Hematopoietic multipotent progenitor cell treated with erythropoietin and hydrocortisone succinate and interleukin-3 and kit ligand, for 8 days (in vitro differentiated cells): ENCODE data around the gene ARNT2.
"Not testable (repeated sequence)": the region's sequence is repeated elsewhere in the genome, so short reads cannot be mapped to it uniquely, and the experiment has no call there.

Source experiments
- DNase-seq: peaks from one replicate; pipeline ENCODE4 v3.0.0-alpha.2; 2015

Gene ARNT2

DNA sequence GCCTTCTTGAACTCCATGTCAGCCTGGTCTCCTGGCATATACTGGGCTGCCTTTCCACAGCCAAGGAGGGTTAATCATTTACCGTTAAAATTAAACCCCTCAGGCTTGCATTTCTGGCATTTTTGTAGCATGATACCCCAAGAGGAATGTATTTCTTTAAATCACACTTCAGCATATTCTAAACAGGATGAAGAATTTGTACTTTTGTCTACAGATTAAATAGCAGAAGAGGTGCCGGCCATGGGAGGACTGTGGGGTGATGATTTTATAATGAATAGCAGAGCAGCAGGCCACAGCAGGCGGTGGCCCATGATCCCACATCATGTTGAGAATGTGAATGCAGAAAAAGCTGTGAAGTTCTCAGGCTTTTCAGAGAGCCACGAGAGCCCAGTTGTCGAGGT is 90.2 kb downstream of the ARNT2 start:
- no peak for DNase-seq

GRCh38 chr15:80494756-80495155 is 90.6 kb downstream of the ARNT2 start:
- no peak for DNase-seq

DNA sequence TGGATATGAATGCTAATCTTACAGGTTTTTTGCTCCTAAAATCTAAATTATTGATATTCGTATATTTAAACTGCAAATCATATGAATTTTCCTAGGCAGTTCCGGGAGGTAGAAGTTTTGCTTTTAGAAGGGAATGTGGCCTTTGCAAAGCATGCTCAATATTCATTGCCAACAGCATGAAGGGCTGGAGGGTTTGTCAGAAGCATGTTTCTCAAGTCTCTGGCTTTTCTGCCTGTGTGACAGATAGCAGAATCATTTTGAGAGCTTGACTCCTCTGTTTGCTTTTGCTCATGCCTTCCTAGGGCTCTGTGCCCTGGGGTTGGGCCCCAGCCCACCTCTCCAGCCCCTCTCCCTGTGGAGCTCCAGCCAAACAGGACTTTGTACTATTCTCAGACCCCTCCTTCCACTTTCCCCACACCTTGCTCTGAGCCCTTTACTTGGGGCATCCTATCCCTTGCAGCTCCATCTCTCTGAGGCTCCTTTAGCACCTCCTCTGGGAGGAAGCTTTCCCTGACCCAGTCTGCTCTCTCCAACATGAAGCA is 91.3 kb downstream of the ARNT2 start:
- no peak for DNase-seq

DNA sequence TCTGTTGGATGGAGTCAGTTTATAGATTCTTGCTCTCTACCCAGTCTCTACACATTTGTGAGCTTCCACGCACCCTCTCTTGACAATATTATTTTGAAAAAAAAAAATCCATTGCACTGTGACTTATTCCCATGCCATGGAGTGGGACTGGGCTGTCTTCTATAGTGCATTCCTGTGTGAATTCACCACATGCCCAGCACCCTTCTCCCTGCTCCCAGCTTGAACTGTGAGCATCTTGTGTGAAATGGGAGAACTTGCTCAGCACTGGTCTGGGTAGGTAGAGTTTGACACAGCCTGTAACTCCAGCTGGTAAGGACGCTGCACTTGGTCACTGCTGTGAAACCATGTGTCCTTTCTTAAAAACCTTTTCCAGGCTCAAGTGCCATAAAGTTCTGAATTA is 91.9 kb downstream of the ARNT2 start:
- DNase-seq = no peak

DNA sequence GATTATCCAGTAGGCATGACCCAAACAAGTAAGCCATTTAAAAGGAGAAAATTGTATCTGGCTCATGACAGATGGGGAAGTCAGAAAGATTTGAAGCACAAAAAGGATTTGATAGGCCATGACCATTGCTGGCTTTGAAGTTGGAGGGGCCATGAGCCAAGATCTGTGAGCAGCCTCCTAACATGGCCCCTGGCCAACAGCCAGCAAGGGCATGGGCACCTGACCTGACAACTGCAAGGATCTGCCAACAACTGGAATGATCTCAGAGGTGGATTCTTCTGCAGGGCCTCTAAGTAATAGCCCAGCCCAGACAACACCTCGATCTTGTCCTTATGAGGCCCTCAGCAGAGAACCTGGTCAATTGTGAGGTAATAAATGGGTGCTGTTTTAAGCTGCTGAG is 93.0 kb downstream of the ARNT2 start:
- no peak for DNase-seq

- no peak for DNase-seq
Measured at GRCh38 chr15:80498652-80499051, 94.5 kb downstream of the ARNT2 start.

GRCh38 chr15:80500021-80500420 is 95.8 kb downstream of the ARNT2 start:
- no peak for DNase-seq

GRCh38 chr15:80501476-80501875 is 97.3 kb downstream of the ARNT2 start:
- no peak for DNase-seq

DNA sequence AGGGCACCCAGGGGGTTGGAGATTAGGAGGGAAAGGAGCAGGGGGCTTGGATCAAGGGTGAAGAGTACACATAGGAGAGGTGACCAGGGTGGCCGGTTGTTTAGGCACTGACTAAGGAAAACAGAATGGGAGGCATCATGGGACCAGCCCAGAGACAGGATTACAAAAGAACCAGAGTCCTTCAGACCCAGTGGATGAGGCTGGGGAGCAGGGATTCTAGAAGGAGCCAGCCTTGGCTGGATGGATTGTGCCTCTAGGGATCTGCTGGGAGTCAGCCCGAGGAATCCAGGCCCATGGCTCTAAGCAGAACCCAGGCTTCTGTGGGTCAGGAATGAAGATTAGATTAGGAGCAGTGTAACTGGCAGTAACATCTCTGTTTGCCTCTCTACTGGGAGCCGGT is 98.6 kb downstream of the ARNT2 start:
- DNase-seq = no peak

DNA sequence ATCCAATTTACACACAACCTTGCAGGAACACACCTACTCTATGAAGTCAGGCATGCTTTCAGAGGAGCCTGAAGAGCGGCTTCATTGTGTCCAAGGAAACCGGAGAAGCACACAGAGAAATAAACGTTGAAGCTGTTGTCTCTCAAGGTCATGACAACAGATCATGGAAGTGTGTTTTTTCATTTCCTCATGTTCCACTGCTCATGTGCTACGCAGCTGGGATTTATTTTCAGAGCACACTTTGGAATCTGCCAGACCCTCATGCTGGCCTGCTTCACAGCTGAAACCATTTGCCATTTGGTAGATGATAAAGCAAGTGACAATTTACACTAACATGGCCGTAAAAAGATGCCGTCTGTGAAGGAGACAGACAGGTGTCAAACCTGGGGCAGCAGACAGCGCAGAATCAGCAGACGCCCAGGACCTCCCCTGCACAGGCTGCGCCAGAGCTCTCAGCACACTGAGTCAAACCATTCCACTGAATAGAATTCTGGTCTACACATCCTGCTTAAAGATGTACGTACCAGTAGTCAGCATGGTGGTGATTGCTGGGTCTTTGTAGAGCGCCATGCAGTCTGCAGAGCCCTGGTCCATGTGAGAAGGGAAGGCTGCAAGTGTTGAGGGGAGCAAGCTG is 99.3 kb downstream of the ARNT2 start:
- no peak for DNase-seq

DNA sequence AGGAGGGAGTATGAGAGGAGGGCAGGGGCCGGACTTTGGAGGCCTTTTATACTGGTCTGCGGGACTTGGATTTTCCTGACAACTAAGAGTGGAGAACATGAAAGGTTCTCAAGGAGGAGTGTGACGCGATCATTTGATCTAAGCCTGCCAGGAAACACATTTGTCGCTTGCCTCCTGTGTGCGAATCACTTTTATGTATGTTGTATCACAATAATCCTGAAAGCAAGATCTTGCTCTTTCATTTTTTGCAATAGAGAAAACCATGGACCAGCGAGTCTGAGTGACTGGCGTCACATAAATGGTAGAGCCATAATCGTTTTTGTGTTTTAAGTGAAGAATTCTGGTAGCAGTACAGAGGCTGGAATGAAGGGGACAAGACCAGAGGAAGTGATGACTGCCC is 100.7 kb downstream of the ARNT2 start:
- DNase-seq = no peak

GRCh38 chr15:80506286-80506893 is 102.2 kb downstream of the ARNT2 start:
- no peak for DNase-seq

DNA sequence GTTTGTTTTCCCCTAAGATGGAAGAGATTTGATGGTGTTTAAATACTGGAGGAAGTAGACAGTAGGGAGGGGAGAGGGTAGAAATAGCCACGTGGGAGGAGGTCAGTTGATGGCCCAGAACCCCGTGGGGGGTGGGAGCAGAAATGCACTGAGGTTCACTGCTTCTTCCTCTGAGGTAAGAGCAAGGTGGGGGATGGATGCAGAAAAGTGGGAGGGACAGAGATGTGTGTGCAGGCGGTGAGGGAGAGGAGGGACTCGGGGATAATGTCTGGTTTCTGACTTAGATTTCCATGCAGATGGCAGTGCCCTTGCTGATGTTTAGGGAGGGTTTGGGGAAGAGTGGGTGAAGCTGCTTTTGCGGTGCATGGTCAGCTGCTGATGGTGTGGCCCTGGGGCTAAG is 102.9 kb downstream of the ARNT2 start:
- DNase-seq = no peak

DNA sequence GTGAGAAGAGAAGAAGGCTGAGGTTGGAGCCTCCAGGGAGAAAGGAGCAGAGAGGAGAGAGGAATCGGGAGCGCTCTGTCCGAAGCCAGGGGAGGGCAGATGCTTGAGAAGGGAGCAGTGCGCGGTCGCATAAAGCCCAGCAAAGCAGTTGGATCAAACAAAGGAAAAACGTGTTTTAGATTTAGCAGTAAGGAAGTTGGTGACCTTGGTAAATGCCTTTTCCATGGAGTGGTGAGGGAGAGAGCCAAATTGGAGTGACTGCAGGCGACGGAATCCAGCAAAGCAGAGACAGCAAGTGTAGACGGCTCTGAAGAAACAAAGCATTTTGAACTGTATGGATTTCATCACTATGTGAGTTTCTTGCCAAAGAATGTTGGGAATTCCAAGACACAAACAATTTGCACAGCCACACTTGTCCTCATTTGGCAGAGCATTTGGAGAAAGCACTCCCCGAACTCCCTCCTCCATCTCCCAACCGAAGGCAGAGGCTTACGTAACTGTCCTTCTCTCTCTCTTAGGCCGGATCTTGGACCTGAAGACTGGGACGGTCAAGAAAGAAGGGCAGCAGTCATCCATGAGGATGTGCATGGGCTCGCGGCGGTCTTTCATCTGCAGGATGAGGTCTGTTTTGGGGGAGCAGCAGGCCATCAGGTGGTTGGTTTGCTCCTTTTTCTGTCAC is 103.6 kb downstream of the ARNT2 start:
- DNase-seq = no peak

- DNase-seq = no peak
Measured at GRCh38 chr15:80508783-80509182, 104.6 kb downstream of the ARNT2 start.

DNA sequence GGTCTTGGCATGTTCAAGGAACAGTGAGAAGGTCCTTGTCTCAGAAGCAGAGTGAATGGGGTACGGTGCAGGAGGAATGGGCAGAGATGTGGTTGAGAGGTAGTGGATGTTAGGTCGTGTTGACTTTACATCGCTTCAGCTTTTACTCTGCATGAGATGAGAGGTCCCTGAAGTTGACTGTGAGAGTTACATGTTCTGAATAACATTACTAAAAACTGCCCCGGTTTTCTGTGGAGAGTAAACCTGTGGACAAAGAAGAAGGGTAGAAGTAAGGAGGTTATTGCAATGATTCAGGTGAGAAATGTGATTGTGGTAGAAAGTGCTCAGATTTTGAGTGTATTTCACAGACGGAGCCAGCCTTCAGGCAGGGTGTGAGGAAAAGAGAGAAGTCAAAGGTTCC is 105.6 kb downstream of the ARNT2 start:
- DNase-seq = no peak

GRCh38 chr15:80510985-80511384 is 106.8 kb downstream of the ARNT2 start:
- DNase-seq = not testable (repeated sequence)

DNA sequence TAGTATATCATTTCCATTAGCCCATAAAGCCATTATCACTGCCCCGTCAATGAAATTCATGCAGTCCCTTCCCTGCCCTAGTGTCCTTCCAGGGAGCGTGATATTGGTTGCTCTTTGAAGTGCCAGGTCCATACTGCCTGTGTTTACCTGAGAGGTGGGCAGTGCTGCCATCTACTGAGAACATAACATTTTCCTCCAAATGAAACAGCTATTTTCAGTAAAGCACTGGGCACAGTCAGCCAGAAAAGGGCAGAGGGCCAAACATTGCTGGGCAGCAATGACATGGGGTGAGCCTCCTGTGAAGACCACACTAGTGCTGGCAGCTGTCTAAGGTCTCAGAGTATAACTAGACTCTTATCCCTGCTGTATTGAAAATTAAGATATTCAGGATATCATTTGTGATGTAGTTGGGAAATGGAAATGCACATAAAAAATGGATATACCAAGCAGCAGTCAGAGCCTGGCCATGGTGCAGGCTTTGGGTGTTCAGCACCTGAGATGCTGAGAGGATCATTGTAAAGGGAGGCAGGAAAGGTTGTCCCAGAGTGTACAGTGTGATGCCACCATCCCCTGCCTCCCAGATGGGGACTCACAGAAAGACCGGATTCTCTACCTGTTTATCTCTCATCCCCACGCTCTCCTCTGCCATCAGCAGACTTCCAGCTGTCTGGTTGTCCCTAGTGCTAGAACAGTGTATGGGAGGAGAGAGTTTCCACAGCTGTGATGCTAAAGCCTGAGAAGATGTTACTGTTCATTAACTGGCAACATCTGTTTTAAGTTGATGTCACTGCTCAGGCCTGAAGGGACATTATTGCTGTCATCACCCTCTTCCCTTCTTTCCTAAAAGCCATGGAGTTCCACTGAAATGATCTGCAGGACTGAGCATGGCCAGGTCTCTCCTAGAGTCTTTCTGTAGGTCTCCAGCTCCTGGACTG is 108.8 kb downstream of the ARNT2 start:
- DNase-seq = no peak

DNA sequence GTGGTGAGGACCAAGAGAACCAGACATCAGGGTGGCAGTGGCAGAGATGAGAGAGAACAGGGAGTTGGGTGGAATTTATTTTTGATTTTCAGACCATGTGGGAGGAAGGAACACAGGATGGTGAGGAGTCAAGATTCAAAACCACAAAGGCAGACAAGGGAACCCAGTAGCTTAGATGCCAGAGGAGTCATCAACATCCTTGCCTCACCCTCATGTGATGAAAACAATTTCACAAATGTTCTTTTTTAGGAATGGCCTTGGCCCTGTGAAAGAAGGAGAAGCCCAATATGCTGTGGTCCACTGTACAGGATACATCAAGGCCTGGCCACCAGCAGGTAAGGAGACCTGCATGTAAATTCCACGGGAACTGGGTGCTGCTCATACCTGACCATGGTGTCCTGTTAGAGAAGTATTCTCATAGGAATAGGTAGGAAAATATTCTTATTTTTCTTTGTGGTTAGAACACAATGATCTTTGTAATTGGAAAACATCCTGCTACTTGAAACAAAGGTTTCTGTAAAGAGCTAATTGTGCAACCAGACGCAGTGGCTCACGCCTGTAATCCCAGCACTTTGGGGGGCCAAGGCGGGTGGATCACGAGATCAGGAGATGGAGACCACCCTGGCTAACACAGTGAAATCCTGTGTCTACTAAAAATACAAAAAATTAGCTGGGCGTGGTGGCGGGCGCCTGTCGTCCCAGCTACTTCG is 110.0 kb downstream of the ARNT2 start:
- no peak for DNase-seq

DNA sequence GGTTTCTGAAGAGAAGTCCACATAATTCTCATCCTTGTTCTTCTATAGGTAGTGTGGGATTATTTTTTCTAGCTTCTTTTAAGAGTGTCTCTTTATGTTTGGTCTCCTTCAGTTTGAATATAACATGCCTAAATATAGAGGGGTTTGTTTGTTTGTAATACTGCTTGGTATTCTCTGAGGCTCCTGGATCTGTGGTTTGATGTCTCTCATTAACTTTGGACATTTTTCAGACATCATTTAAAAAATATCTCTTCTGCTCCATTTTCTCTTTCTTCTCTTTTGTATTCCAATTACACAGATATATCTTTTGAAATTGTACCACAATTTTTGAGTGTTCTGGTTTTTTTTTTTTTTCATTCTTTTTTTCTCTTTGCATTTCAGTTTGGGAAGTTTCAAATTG is 113.1 kb downstream of the ARNT2 start:
- no peak for DNase-seq

GRCh38 chr15:80518522-80518921 is 114.3 kb downstream of the ARNT2 start:
- DNase-seq = no peak

DNA sequence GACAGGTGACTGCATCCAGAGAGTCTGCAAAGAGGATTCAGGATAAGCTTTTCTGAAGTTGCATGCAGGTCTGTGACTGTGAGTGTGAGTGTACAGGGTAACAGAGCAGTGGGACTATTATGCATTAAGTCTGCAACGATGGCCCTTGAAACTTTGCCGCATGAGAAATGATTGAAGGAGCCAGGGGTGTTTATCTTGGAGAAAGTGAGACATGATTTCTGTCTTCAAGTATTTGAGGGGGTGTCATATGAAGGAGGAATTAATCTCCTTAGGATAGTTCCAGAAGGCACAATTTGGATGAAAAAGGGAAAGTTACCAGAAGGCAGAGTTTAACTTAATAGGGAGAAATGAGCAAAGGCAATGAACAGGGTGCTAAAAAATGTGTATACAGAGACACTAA is 119.6 kb downstream of the ARNT2 start:
- no peak for DNase-seq

DNA sequence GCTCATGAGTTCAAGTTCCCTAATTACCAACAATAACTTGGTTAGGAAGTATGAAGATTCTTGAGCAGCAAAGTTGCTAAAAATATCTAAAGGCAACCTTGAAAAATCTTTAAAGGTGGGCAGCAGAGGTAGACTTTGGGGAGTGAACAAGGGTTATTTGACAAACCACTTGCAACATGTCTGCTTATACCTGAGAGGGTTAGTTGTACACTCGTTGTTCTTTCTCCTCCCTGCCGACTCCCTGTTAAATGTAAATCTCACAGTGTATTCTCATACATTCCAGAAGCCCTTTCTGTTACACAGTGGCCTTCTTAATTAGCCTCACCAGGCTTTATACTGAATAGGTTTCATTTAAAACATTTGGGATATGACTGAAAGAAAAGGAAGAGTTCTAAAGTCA is 121.7 kb downstream of the ARNT2 start:
- no peak for DNase-seq
